Neutrophil (primary cell): ENCODE data around the gene TBKBP1.

Source experiments
- H3K27ac ChIP-seq: fragments of 200-600 bp; sonication (generic); 2 replicates; pipeline ENCODE4 v1.5.1; 2016; ENCODE audit warnings: mild to moderate bottlenecking, moderate library complexity
- H3K27me3 ChIP-seq: fragments of 200-600 bp; sonication (generic); 2 replicates; pipeline ENCODE4 v1.6.0; 2016; ENCODE audit warnings: mild to moderate bottlenecking
- H3K36me3 ChIP-seq: fragments of 200-600 bp; sonication (generic); 2 replicates; pipeline ENCODE4 v1.5.1; 2017
- H3K4me1 ChIP-seq, 2 experiments: fragments of 200-600 bp in 1 of 2; sonication (generic) in 1 of 2; 1 replicate in 1 of 2; 2 replicates in 1 of 2; pipeline versions ENCODE4 v1.5.1 to v1.6.1; 2013 to 2016; ENCODE audit warnings: low read depth in 1 of 2, low read length in 1 of 2, mild to moderate bottlenecking in 1 of 2, moderate library complexity in 1 of 2; ENCODE audit not compliant: control insufficient read depth in 1 of 2, insufficient read depth in 1 of 2
- H3K4me3 ChIP-seq, 2 experiments: fragments of 200-600 bp in 1 of 2; sonication (generic) in 1 of 2; 1 replicate in 1 of 2; 2 replicates in 1 of 2; pipeline ENCODE4 v1.5.1; 2013 to 2016; ENCODE audit warnings: low read depth in 1 of 2, low read length in 1 of 2, mild to moderate bottlenecking in 1 of 2, moderate library complexity in 1 of 2
- H3K9me3 ChIP-seq: fragments of 200-600 bp; sonication (generic); 2 replicates; pipeline ENCODE4 v1.5.1; 2016
- CTCF ChIP-seq: fragments of 200-600 bp; sonication (generic); IDR thresholded peaks from 2 replicates; pipeline ENCODE4 v1.5.1; 2016; ENCODE audit warnings: antibody characterized with exemption

The TBKBP1 gene

GRCh38 chr17:47650525-47651522 is 43.1 kb upstream of the TBKBP1 start:
- H3K27me3 ChIP-seq = no peaks in the 10 kb centered on the region
- TF ChIP-seq CTCF = peak; percentile 12
- H3K9me3 ChIP-seq = no peaks in the 10 kb centered on the region
- peaks cover 46% of the 10 kb centered on the region for H3K36me3 ChIP-seq
- H3K4me3 ChIP-seq = peak overlapping the region; percentile 97 to 99
- H3K4me1 ChIP-seq = peaks cover 66 to 67% of the 10 kb centered on the region in 2 experiments
- H3K27ac ChIP-seq = peak overlapping the region; percentile 94

- H3K4me1 ChIP-seq = peaks cover 57 to 59% of the 10 kb centered on the region in 2 experiments
- H3K9me3 ChIP-seq = no peaks in the 10 kb centered on the region
- peak overlapping the region in 1 of 2 experiments; percentile 97 for H3K4me3 ChIP-seq
- H3K27ac ChIP-seq = peak overlapping the region; percentile 94
- no peak for TF ChIP-seq CTCF
- H3K27me3 ChIP-seq = no peaks in the 10 kb centered on the region
- peaks cover 55% of the 10 kb centered on the region for H3K36me3 ChIP-seq
Observed at GRCh38 chr17:47651704-47652103, 42.3 kb upstream of the TBKBP1 start.

GRCh38 chr17:47652570-47652969 is 41.4 kb upstream of the TBKBP1 start:
- no peaks in the 10 kb centered on the region for H3K27me3 ChIP-seq
- H3K36me3 ChIP-seq = peaks cover 63% of the 10 kb centered on the region
- no peak for TF ChIP-seq CTCF
- H3K27ac ChIP-seq = peak overlapping the region; percentile 94
- no peaks in the 10 kb centered on the region for H3K9me3 ChIP-seq
- peaks cover 48 to 50% of the 10 kb centered on the region in 2 experiments for H3K4me1 ChIP-seq
- H3K4me3 ChIP-seq = no peak overlapping the region

GRCh38 chr17:47653442-47653841 is 40.5 kb upstream of the TBKBP1 start:
- Histone ChIP-seq H3K27me3 (no peaks in the 10 kb centered on the region), H3K4me3 (no peak overlapping the region), H3K27ac (peak overlapping the region; percentile 19), H3K9me3 (no peaks in the 10 kb centered on the region), H3K36me3 (peaks cover 72% of the 10 kb centered on the region), H3K4me1 (peaks cover 40 to 41% of the 10 kb centered on the region in 2 experiments)
- no peak for TF ChIP-seq CTCF

GRCh38 chr17:47654991-47655390 is 39.0 kb upstream of the TBKBP1 start:
- Histone ChIP-seq H3K9me3 (no peaks in the 10 kb centered on the region), H3K27me3 (no peaks in the 10 kb centered on the region), H3K36me3 (peaks cover 82% of the 10 kb centered on the region), H3K4me3 (no peak overlapping the region), H3K27ac (peak overlapping the region; percentile 8), H3K4me1 (peaks cover 43 to 47% of the 10 kb centered on the region in 2 experiments)
- no peak for TF ChIP-seq CTCF
